Middle frontal gyrus (tissue), 1 donor: ENCODE results near the gene SHISA3.
"Not testable (repeated sequence)": the region's sequence is repeated elsewhere in the genome, so short reads cannot be mapped to it uniquely, and the experiment has no call there.

Source experiments
- DNase-seq: peaks from one replicate; pipeline ENCODE4 v3.0.0-alpha.2; 2015; ENCODE audit warnings: low spot score; ENCODE audit errors: extremely low spot score

The SHISA3 gene

DNA sequence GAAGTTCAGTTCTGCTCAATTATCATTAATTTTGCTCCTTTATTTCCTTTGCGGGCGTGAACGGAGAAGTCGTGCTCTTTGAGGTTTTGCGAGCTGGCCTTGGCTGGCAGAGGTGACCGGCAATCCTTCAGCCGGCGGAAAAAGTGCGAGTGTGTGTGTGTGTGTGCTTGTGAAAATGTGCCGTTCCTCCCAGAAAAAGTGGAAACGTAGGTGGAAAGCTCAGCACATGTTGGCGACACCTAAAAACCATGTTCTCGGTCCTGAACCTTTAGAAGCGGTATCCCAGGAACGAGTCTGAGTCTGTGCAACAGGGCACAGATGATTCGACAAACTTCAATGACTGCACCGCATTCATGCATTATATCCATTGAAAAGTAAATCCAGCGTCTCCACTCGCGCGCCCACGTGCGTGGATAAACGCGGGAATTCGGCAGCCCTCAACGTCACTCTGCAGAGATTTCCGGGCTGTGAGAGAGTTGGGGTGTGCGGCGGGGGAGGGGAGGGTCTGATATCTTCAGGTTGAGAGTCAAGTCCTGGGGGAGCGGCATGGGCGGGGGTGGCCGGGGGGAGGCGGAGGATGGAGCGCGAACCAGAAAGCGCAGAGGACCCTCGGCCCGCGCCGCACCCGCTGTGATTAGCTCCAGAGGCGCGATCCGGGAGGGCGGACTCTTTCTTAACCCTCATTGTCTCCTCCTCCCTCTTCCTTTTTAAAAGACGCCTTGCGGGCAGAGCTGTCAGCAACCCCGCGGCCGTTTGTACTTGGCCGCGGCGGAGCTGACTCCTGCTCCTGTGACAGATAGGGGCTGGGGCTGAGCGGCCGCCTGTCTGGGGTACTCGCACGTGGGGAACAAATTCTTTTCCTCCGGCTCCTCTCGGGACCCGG, at the start of gene SHISA3:
Gene SHISA3 (plus strand): TSS at position 737 of the 883 bp plus-strand sequence. CDS start 569 bp downstream, outside the sequence.
- no peak for DNase-seq

GRCh38 chr4:42348247-42348646, 49.0 kb upstream of the SHISA3 start:
- no peak for DNase-seq

- no peak for DNase-seq
These were observed 48.6 kb upstream of the SHISA3 start for GRCh38 chr4:42348692-42349091.

DNA sequence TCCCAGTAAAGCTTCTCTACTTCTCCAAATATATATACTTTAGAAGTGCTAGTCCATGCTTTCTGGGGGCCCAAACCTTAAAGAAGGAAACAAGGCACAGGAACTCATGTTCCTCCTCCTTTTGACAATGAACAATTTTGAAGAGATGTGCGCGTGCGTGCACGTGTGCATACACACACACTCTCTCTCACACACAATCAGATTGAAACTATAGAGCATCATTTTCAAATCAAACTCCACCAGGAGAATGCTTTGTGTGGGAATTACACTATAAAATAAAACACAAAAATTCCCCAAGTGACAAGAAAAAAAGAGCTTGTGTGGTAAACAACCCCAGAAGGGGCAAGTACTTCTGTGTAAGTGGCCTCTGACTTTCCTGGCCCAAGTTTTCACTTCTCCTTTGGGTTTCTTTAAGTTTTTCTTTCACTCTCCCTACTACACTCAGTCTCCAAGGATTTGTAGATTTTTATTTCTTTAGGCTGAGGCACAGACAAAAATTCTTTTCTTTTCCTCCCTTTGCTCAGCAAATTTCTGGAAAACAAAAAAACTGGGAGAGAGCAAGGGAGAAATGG, 46.6 kb upstream of the SHISA3 start:
- DNase-seq: no peak

- DNase-seq: no peak
These were observed 45.2 kb upstream of the SHISA3 start for GRCh38 chr4:42352049-42352448.

GRCh38 chr4:42357325-42357724, 40.0 kb upstream of the SHISA3 start:
- DNase-seq: no peak

- DNase-seq: no peak
These were observed 37.6 kb upstream of the SHISA3 start for GRCh38 chr4:42359711-42360110.

DNA sequence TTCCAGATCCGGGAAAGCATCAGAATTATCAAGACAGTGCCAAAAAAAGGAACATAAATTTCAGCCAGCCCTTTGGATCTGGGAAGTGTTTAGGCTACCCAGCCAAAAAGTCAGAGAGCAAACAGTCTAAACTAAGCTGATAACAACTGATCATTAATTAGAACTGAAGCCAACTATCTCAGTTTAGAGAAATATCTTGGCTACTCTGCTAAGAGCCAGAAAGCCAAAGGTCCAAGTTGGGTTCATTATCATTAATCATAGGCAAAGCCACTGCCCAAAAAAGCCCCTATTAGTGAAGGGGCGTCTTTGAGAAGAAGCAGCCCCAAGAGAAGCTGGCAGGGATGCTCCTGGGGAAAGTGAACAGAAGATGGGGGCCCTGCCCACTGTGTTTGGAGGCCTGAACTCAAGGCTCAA, 37.0 kb upstream of the SHISA3 start:
- no peak for DNase-seq

DNA sequence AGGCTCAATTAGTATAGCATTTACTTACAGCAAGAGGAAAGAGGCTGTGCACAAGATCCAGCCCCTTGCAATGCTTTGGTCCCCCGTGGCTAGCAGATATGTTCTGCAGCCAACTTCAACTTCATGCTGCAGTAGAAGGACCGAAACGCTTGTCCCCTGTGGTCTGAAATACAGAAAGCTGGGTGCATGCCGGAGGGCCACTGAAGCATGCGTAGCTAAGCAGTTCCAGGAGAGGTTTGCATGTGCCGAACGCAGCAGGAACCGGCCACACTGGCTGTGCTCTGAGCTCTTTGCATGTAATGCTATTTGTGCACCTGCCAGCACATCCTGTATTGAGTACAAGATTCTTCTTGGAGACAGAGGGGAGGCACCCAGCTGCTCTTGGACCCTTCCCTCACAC, 35.8 kb upstream of the SHISA3 start:
- DNase-seq: no peak

DNA sequence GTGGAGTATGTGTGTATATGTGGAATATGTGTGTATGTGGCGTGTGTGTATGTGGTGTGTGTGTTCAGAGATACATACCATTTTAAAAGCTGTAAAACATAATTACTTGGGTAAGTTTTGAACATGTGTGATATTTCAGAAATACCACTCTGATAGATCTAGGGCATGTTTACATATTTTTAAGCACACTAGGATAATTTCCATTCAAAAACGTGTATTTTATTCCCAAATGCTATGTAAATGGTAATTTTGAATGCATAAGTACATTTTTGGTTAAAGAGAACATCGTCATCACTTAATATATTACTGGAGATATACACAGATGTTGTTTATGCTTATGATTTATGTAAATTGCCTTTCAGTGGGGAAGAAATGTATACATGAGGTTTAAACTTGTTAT, 34.7 kb upstream of the SHISA3 start:
- DNase-seq: no peak

DNA sequence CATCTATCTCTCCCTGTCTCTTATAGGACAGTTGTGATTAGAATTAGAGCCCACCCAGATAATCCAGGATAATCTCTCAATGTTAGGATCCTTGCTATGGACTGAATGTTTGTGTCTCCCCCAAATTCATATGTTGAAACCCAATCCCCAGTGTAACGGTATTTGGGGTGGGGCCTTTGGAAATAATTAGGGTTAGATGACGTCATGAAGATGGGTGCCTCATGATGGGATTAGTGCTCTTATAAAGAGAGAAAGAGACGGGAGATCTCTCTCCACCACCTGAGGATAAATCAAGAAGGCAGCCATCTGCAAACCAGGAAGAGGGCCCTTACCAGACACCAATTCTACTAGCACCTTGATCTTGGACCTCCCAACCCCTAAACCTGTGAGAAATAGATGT, 33.7 kb upstream of the SHISA3 start:
- no peak for DNase-seq

DNA sequence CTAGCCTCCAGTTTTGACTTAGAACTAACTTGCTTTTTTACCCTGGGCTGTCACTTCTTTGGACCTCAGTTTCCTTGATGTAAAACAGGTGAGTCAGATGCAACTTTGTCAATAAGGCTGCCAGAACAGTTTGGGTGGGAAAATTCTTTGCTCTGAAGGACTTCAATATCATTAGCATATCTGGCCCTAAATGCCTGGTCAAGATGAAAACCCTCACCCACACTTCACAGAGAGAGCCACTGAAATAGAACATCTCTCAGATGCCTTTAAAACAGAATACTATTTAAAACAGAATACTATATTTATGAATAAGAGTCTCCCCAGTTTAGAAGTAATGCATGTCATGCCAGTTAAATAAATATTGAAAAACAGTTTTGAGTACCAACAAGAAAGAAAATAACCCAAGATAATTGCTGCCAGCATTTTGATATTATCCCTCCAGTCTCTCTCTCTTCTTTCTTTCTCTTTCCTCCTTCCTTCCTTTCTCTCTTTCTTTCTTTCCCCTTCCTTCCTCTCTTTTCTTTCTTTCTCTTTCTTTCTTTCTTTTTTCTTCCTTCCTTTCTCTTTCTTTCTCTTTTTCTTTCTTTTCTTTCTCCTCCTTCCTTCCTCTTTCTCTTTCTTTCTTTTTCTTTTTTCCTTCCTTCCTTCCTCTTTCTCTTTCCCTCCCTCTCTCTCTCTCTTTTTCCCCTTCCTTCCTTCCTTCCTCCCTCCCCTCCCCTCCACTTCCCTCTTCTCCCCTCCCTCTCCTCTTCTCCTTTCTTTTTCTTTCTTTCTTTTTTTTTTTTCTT, 32.8 kb upstream of the SHISA3 start:
- no peak for DNase-seq

DNA sequence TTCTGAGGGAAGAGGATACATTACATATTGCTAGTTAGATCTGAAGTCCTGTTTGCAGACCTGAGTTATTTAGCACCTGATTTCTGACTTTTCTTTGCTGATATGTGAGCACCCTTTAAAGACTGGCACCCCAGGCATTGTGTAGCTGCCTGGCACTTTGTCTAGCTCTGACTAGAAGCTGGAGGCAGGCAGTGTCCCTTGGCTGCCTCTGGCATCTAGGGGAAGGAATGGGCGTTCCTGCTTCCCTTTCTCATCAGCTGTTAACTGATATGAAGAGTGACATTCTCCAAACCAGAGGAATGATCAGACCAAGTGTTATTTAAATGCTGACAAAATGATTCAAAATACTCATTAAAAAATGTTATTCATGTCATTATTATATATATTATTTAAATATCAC, 30.3 kb upstream of the SHISA3 start:
- no peak for DNase-seq

DNA sequence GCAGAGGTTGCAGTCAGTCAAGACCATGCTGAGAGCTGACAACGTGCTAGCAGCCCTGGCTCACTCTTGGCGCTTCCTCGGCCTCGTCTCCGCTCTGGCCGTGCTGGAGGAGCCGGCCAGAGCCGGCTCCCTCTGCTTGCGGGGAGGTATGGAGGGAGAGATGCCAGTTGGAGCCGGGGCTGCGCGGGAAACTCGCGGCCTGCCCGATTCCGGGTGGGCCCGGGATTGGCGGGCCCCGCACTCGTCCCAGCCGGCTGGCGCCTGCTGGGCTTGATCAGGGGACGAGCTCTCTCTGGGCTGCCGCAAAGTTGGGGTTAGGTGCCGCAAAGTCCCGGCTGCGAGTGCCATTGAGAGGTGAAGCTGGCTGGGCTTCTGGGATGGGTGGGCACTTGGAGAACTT, 27.8 kb upstream of the SHISA3 start:
- DNase-seq: no peak

GRCh38 chr4:42371305-42372252, 25.7 kb upstream of the SHISA3 start:
- DNase-seq: peak; percentile 4

DNA sequence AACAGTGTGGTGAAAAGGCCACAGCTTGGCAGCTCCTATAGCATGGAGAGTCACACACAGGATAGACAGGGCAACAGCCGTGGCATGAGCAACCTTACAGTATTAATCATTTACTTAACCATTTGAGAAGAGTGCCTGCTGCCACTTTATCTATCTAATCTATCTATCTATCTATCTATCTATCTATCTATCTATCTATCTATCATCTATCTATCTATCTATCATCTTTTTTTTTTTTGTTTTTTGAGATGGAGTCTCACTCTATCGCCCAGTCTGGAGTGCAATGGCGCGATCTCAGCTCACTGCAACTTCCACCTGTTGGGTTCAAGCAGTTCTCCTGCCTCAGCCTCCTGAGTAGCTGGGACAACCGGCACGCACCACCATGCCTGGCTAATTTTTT, 25.0 kb upstream of the SHISA3 start:
- DNase-seq: not testable (repeated sequence)

GRCh38 chr4:42377497-42377896, 19.8 kb upstream of the SHISA3 start:
- no peak for DNase-seq

DNA sequence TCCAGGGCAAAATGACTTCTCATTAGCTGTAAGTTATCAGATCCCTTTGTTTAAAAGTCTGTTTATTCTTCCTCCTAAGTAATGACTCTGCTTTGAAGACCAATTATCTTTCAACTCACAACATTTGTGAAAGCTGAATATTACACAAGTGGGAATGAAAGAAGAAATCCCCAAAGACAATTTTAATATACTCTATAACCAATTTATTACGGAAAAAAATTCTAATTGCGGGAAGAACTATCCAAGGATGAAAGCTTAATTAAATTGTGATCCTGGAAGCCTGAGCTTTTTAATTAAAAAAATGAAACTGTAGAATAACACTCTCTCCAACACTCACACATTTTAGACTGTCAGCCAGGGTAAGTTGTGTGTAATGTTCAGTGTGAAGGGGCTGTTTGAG, 15.6 kb upstream of the SHISA3 start:
- DNase-seq: no peak

- no peak for DNase-seq
These were observed 11.8 kb upstream of the SHISA3 start for GRCh38 chr4:42385516-42385915.

DNA sequence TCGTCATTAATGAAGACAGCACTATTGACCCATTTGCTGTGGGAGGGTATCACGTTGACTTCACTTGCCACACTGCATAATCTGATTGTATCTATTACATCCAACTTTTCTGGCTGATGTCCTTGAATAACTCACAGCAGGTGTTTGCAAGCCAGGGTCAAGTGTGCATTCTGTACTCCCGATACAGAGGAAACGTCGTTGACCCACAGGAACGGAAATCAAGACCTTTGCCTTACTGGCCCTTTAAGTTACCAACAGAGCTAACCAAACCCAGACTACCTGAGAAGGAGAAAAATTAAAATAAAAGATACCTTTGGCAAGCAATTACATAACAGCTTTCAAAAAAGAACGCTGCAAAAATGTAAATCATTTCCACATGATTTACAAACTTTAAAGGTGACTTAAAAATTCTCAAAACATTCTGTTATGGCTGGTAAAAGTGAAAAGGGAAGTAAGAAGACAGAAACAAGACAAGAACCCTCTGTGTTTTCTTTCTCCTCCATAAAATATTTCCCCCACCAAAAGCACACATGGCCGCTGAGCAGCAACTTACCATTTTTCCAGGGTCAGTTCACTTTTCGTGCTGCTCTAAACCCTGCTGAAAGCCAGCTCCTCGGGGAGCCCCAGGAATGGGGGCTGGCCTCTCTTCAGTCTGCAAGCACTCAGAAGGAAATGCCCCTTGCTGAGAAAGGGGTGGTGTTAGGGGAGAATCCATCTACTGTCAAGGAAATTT, 6.5 kb upstream of the SHISA3 start:
- no peak for DNase-seq

DNA sequence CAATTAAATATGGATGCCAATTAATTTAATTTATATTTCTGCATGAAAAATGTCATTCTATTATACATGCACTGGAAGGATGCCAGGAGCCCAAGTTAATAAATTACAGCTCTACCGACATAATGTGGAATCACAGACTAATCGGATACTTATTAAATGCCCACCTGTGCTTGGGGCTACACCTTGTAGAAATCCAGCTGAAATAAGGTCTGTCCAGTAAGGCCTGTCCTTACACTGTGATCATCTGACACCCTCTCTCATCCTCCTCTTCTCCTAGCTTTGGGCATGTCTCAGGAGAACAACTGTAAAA, 6.0 kb upstream of the SHISA3 start:
- no peak for DNase-seq
